HG03571 (cell line): ENCODE measurements around the gene SCGB1C2.
A peak's percentile ranks its signal among the peaks of the same experiment; 100 is the strongest.
"Not testable (repeated sequence)": the region's sequence is repeated elsewhere in the genome, so short reads cannot be mapped to it uniquely, and the experiment has no call there.

Source experiments
- ATAC-seq: cut with Tn5 transposase; IDR thresholded peaks from one replicate; pipeline ENCODE4 v1.9.1; 2021; ENCODE audit not compliant: unreplicated experiment

SCGB1C2 gene

DNA sequence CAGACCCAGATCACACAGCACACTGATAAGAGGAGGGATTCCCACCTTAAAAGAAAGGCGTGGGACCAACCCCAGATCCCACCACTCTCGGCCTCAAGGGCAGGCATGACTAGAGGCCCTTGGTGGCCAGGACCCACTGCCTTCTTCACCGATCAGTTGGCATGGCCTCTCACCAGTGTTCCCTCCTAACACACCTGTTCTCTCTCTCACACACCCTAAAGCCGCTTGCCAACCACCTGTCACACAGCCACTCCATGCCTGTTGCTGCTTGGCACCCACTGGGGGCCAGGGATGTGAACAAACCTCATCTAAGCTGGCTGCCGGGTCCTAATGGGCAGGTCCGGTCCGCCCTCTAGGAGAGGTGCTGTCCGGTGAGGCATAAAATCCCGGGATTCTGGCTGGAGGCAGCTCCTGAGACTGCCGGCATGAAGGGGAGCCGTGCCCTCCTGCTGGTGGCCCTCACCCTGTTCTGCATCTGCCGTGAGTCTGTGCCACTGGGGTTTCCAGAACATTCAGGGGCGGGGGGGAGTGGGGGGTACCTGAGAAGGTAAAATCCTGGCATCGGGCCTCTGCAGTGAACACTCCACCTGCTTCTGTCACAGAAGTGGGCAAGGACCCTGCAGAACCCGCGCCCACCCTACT is at the start of gene SCGB1C2:
TSS of gene SCGB1C2 (plus strand) at position 404 of the 642 bp plus-strand sequence. CDS start at position 426, 22 bp downstream.
- not testable (repeated sequence) for ATAC-seq

DNA sequence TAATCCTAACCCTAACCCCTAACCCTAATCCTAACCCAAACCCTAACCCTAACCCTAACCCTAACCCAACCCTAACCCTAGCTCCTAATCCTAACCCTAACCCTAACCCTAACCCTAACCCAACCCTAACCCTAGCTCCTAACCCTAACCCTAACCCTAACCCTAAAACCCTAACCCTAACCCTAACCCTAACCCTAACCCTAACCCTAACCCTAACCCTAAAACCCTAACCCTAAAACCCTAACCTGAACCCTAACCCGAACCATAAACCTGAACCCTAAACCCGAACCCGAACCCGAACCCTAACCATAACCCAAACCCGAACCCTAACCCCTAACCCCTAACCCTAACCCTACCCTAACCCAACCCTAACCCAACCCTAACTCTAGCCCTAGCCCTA is 24.3 kb upstream of the SCGB1C2 start:
- ATAC-seq, result not testable (repeated sequence)

DNA sequence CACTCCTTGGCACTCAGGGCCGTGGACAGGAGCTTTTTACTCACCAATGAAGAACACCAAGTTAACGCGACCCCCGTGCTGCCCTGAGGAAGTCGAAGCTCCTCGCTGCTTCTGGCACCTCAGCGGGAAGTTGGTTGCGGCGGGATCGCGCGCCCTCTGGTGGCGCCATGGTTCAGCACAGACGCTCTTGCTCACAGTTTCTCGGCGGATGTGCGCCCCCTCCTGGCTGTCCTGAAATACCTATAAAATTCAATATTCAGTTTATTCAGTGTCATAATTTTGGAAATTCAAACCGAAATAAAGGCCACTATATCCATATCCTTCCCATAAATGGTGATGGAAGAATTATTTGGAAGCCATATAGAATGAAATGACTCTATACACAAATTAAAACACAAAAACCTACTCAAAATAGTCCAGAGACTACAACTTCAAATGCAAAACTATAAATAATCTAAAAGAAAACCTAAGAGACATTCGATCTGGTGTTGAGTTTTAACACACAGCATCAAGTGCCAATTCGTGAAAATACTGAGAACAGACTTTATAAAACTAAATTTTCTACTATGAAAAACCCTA is 18.9 kb upstream of the SCGB1C2 start:
- not testable (repeated sequence) for ATAC-seq

DNA sequence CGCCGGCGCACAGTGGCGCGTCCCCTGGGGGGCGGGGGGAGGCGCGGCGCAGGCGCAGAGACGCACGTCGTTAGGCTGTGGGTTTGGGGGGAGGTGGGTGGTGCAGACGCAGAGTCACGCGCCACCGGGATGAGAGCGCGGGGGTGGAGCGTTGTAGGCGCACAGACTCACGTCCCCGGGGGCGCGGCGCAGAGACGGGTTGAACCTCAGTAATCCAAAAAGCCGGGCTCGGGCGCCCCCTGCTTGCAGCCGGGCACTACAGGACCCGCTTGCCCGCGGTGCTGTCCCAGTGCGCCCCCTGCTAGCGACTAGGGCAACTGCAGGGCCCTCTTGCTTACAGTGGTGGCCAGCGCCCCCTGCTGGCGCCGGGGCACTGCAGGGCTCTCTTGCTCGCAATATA is 3.4 kb upstream of the SCGB1C2 start:
- not testable (repeated sequence) for ATAC-seq

DNA sequence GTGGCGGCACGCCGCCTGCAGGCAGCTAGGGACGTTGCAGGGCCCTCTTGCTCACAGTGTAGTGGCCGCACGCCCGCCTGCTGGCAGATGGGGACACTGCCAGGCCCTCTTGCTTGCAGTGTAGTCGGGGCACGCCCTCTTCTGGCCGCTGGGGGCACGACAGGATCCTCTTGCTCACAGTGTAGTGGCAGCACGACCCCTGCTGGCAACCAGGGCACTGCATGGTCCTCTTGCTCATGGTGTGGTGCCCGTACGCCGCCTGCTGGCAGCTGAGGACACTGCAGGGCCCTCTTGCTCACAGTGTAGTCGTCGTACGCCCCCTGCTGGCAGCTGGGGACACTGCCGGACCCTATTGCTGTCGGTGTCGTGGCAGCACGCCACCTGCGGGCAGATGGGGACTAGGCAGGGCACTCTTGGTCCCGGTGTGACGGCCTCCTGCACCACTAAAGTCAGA is 3.0 kb upstream of the SCGB1C2 start:
- ATAC-seq, result peak; percentile 88

DNA sequence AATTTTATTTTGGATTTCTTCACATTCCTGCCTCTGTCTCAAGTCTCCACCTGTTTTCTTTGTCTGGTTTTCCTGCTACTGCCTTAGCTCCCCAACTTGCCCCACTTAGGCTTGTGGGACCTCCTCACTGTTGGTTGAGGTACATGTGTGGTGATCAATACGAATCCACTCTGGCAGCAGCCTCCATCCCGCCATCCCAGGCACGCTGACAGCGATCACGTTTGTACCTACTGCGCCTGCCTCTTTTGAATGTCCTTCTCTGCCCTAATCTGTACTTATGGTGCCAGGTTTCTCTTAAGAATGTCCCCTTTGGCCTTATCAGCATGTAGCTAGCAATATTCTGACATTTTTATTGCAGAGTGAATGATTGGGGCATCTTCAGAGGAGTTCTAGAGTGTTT is 2.3 kb upstream of the SCGB1C2 start:
- ATAC-seq, result not testable (repeated sequence)

DNA sequence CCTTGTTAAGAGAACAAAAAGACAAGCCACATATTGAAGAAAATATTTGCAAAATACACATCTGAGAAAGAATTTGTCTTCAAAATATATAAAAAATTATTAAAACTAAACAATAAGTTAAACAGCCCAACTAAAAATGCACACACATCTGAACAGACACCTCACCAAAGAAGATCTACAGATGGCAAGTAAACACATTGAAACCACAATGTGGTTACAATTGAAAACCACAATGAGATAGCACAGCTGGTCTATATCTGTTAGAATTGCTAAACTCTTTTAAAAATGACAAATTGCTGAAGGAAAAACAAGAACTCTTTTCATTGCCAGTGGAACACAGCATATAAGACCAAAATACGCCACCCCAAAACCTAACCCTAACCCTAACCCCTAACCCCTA is 1.5 kb upstream of the SCGB1C2 start:
- ATAC-seq, result not testable (repeated sequence)

DNA sequence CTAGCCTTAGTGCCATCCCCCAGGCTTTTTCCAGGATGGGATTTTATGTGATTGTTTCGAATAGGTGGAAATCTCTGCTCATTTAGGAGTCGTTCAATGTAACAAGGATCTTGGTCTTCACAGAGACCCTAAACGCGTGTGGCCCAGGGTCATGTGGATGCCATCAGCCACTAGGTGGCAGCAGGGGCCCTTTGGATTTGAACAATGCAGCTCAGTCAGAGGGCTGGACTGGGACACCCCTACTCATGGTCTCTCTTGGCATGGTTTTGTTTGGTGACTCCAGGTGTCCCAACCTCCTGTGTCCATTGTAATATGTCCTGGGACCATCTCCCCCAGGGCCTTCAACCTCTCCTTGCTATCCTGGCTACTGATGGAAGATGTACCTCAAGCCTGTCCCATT is 838 bp upstream of the SCGB1C2 start:
- ATAC-seq, result not testable (repeated sequence)

DNA sequence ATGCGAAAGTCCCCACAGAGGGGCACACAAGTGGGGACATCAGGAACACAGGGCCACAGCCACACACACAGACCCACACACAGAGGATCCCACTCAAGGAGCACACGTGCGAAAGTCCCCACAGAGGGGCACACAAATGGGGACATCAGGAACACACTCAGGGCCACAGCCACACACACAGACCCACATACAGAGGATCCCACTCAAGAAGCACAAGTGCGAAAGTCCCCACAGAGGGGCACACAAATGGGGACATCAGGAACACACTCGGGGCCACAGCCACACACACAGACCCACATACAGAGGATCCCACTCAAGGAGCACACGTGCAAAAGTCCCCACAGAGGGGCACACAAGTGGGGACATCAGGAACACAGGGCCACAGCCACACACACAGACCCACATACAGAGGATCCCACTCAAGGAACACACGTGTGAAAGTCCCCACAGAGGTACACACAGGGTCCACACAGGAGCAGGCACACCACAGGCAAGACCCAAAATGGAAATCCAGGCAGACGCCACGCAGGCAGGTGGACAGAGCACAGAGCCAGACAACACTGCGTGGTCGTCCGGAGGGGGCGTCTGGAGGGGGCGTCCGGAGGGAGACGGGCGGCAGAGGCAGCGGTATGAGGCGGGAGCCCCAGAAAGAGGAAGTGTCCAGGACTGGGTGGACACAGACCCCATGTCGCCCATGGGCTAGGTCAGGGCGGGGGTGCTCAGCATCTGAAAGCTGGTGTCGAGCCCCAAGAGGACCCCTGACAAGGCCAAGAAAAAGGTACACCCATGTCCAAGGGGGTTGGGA is 2.2 kb downstream of the SCGB1C2 start:
- ATAC-seq, result not testable (repeated sequence)

DNA sequence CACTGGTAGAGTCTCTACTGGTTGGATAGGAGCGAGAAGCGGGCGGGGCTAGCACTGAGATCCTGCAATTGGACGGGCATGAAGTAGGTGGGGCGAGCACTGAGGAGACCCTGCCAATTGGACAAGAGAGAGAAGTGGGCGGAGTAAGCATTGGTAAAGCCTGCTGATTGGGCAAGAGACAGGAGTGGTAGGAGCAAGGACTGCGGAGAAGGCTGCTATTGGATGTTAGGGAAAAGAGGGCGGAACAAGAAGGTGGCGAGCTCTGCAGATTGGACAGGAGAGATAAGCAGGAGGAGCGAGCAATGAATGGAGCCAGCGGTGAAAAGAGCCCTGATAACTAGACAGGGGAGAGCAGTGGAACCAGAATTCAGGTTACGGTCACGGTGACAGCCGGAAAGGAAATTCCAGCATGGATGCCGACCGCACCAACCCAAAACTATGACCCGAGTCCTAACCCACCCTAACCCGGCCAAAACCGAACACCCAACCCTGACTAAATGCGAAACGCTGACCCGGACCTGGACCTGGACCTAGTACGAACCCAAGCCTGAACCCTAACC is 4.8 kb downstream of the SCGB1C2 start:
- no peak for ATAC-seq

DNA sequence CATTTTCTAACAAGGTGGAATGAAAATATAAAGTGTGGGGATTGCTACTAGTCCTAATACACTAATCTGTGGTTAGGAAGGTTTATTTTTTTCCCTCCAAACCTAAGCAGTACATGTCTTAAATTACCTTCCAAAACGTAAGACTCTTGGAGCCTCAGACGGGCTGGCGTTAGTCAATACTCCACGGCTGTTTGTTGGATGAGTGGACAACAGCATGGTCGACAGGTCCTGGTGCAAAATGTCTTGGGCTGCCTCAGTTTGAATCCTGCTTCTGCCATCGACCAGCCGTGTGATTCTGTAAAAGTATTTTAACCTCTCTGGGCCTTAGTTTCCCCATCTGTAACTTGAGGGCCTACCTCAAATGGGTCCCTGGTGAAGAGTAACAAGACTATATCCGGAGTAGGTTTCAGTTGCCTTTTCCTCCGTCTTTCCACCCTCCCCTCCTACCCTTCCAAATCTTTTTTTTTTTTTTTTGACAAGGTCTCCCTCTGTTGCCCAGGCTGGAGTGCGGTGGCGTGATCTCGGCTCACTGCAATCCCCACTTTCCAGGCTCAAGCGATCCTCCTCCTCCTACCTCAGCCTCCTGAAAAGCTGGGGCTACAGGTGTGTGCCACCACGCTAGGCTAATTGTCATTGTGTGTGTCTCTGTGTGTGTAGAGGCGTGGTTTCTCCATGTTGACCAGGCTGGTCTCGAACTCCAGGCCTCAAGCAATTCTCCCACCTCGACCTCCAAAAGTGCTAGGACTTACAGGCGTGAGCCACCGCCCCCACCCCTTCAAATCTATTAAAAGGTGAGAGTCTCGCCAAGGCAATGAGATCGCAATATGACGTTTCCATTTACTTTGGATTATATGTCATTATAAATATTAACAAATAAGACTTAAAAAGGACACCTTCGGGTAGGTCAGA is 5.8 kb downstream of the SCGB1C2 start:
- ATAC-seq, result no peak

DNA sequence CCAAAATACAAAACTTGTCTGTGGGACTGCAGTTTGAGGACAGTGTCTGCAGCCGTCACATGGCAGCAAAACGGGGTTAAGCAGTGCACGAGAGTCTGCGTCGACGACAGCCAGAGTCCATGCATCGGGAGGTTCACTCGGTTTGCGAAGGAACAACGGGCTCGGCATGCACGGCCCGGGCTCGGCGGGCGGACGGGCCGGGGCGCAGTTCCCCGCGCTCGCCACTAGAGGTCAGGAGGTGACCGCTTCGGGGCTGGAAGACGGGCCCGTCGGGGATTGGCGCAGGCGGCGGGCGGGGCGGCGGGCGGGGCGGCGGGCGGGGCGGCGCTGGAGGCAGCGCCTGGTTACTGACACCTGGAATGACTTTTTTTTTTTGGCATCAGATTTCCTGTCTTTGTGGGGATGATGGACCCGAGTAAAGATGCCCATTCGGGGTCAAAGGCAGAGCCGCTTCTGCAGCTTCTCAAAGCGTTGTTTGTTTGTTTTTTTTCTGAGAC is 6.5 kb downstream of the SCGB1C2 start:
- ATAC-seq, result no peak

DNA sequence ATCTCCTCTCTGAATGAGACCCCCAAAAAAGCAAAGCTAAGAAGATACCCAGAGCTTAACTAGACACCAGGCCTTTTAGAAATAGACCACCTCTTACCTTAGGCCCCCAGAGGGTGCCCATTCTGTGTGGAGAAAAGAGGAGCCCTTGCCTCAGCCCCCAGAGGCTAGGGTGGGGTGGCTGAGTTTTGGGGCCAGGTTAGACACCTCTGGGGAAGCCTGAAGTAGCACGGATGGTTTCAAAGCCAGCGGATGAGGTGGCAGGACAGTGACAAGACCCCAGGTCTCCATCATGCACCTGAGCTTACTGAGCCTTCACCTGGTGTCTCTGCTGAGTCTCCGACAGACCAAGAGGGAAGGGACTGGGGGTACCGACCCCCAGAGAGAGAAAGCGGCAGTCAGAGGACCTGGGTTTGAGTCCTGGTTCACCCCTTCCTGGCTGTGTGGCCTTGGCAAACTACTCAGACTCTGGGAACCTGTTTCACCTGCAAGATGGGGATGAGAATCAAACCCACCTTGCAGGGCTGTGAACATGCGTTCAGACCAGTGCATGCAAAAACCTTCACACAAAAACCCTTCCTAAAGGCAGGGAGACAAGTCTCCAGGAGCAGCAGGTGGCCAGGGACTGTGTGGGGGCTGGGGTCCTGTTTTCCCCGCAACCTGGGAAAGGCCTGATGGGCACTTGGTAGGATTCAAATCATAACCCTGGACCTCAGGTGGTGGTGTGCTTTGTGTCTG is 7.7 kb downstream of the SCGB1C2 start:
- ATAC-seq, result no peak

DNA sequence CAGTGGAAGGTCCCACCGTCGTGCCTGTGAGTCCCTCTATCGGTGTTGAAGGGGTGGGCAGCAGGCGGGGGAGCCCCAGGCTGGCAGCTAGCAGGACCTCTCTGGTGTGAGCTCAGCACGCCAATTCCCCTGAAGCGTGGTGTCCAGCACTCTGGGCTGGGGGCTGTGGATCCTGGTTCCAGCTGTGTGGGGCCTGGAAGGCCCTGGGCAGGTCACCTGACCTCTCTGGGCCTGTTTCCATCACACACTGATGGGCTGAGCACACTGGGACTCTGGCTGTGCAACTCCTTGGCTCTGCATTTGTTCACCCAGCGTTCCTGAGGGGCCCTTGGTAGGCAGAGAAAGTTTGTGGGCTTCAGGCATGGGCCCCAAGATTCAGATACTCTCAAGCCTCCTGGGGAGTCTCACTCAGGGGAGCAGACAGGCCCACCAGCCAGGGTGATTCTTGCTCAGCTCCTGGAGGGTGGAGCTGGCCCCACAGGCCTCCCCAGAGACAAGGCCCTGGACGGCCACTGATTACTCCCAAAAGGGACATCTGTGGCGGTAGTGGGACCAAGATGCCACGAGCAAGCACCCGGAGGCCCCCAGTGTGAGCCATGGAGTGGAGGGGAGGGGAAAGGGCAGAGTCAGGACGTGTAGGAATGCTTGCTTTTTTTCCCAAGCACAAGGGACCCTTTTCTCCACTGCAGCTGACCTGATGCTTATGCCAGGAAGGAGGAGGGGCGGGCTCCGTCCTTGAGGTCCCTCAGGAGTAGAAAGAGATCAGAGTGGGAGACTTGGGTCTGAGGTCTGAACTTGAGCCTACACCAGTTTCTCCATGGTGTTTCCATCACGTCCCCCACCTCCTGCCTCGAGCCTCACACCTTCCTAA is 8.5 kb downstream of the SCGB1C2 start:
- no peak for ATAC-seq

DNA sequence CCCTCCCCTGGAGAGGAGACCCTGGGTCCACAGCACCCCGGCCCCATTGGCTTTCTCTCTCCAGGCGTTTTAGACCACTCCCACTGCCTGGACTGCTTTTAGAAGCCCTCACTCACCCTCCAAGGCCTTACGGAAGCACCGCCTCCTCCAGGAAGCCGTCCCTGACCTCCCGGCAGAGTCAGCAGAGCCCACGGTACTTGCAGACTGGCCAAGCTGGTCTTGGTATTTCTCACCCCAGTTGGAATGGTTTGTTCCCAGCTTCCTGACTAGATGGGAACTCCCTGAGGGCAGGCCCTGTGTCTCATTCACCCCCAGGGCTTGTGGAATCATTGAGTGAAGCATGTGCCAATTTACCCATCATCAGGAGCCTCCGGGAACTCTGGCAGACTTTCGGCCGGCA is 9.2 kb downstream of the SCGB1C2 start:
- no peak for ATAC-seq

DNA sequence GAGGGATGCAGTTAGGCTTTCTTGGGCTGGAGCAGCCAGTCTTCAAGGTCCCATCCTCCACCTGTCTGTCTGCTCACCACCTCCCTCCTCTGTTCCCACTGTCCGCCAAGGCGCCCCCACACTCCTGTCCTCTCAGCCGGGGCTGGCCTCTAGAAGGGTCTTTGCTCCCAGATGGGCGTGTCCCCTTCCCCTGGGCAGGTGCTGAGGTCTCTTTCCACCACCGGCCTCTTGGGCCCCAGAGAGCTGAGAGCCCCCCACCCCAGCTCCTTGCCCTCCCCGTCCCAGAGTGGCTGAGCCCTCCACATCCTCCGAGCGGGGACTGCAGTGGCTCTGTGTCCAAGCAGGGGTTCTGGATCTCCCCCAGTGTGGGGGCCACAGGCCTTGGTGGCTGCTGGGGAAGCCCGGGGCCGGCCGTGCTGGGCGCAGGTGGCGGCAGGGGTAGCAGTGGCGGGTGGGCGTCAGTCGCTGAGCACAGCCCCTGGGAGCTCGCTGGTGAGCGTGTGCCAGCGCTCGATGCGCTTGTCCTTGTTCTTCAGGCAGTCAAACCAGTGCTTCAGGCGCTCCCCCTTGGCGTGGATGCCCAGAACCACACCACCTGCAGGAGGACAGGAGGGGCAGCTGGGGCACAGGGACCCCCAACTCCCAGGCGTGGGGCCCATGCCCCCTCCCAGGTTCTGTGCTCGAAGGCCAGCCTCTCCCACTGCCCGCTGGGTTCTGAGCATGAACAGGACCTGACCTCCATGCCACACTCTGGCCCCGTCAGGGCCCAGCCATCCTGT is 9.8 kb downstream of the SCGB1C2 start:
- ATAC-seq, result no peak

DNA sequence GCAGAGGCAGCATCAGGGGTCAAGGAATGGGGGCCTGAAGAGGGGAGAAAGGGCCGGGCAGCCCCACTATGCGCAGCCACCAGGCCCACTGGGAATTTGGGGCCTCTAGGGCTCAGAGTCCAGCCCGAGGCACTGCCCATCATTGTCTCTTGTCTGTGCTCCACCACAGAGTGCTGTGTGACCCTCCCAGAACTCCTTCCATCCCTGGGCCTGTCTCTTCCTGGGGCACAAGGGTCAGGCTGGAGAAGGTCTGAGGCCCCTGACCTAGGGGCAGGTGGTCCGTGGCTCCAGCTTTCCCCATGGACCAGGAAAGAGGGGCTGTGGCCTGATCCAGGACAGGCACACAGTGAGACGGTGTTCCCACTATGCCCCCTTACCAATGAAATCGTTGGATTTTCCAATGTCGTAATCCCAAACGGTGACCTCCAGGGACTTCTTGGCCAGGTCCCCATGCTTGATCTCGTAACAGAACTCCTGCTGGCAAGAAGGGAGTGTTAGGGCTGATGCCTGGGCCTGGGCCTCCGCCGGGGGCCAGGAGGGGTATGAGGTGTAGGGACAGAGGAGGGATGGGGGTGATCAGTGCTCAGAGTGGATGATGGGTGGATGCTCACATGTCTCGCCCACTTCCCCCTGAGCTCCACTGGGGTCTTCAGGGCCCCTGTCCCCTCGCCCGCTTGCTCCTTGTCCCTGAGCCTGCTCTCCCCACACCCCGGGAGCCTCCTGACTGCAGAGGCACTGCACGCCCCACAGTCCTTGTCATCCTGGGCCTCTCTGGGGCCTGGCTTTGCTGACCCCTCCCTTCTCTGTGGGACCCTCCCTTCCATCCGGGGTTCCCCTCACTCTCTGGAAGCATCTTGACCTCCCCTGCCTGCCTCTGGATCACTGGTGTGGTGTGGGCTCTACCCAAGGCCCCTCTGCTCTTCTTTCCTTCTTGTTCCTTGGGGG is 10.7 kb downstream of the SCGB1C2 start:
- ATAC-seq, result no peak
